ENCODE data around the gene WWOX. TPM values are rescaled to one million over a fixed set of nuclear protein-coding genes. Genes with fewer than 3 reads are reported as not detected.

The WWOX gene
- total RNA-seq, 1 donor from 2014 or later: 13.1 TPM

DNA sequence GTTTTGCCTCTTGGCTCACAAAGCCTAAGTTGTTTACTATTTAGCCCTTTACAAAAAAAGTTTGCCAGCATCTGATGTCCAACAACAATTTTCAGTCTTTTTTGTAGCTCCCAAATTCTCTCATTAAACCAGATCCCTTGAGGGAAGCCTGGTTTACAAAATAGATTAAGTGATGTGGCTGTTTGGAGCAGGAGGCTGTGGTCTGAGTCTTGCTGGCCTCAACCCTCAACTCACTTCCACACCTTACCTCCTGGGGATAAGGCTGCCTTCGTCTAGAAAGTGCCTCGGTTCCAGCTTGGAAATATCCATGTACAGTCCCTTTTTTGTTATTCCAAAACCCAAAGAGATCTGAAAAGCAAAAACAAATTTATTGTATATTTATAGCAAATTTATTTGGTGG, 138.4 kb downstream of the WWOX start:
- ATAC-seq (peak; percentile 67), DNase-seq (ENCODE audit: missing footprints) (no peak)
- intact Hi-C loops (cut with DNase I): loop anchor here (10.0 kb wide), 1 partner anchor 197 kb away; no protein-coding TSS in a partner anchor

DNA sequence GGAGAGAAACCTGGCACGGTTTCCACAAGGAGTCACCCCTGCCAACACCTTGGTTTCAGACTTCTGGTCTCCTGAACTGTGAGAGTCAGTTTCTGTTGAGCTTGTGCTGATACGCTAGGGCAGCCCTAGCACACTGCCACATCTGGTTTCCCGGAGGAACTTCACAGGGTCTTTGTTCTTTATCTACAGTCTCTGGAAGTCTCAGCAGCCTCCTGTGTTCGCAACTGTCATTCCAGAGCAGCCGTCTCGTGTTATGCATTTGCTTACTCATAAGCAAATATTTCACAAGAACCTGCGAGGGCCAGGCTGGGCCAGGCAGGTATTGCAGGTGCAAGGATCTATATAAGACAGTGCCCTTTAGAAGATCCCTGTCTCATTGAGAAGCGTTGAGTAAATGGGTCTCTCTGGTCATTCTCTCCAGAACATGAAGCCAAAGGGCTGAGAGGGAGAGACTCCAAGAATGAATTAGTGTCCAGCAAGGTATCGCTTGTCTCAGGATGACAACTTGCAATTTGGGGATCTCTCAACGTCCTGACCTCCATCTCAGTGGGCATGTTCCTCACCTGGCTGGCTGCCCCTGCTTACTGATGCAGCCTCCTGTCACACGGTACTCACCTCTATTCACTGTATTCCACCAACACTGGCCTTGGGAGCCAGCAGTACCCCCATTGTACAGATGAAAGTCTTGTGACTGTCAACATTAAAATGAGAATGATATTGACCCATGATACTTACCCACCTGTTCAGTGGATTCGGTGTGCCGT, 141.2 kb downstream of the WWOX start:
- intact Hi-C loops (cut with DNase I): no loop called here
- no peak for DNase-seq (ENCODE audit: missing footprints)

DNA sequence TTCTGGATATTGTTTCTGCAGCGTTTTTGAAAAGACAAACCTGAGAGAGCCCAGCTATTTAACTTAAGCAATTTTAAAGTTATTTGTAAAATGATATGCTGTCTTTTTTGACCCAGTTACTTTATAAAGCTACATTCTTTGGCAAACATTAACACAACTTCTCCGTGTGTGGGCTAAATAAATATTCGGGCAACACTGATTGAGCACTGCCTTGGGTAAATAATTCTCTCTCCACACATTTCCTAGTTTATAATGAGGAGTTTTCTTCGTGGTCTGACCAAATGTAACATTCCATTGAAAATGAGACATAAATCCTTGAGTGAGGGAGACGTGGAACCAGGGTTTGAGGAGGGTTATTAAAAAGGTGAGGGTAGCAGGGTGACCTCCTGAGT, 142.8 kb downstream of the WWOX start:
- DNase-seq (ENCODE audit: missing footprints) (no peak), ATAC-seq (no peak)
- intact Hi-C loops (cut with DNase I): no loop called here

More for the DNA sequence above, 141.2 kb downstream of the WWOX start:
- no peak for ATAC-seq

DNA sequence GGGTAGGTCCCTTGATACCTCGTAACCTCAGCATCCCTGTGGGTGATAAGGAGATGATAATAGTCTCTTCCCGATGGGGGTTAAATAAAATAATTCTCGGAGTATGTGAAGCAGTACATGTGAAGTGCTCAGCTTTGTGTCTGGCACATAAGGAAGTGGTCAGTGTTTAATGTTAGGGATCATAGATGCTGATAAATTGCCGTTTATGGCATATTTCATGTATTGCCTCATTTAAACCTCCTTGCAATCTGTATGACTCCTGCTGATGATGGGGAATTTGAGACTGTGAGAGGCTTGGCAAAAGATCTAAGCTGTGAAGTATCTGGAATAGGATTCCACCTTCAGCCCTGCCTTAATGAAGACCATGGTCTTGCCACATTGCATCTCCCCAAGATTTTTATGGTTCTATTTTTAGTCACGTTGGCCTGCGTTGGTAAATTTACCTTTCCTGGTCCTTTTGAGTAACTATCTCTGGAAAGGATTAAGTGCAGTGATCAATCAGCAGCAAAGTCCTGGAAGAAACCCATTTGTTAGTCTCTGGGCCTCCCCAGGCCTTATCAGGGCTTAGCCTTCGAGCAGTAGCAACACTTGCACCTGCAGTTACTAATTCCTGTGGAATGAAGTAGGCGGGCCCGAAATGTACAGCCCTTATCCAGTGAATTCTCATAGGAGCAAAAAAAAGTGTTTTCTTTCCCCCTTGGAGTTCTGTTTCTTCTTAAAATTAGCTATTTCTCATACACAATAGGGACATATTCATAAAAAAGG, 144.9 kb downstream of the WWOX start:
- no peak for ATAC-seq
- intact Hi-C loops (cut with DNase I): no loop called here

DNA sequence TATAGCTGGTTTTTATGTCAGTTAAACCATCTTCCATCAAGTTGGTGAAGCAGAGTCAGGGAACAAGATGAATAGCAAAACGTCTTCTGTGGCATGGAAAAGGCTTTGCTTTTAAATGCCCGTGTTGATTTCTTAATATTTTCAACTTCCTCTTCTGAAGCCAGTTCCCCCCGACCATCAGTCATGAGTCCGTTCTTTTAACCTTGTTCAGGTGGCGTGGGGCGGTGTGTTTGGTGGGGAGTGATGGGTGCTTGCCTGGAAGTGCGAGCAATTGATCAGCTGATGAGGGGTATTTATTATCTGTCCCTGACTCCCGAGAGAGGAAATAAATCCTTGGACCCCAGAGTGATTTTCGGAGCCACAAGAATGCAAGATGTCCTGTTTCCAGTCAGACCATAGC, 147.1 kb downstream of the WWOX start:
- no peak for DNase-seq (ENCODE audit: missing footprints)
- intact Hi-C loops (cut with DNase I): no loop called here
- ATAC-seq: no peak

More for the DNA sequence above, 144.9 kb downstream of the WWOX start:
- DNase-seq (ENCODE audit: missing footprints): no peak

DNA sequence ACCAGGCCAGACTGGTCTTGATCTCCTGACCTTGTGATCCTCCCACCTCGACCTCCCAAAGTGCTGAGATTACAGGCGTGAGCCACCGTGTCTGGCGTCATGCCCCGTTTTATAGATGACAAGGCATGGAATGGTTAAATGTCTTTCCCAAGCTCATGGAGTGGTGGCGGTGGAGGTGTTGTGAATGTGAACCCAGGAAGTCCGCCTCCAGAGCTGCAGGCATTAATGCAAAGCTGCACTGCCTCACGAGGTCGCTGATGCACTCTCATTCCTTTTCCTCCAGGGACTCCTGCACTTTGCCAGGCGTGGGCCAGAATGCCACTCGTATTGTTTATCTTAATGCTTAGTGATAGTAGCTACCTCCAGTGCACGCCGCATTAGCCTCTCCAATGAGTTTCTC, 149.6 kb downstream of the WWOX start:
- ATAC-seq (peak; percentile 48), DNase-seq (ENCODE audit: missing footprints) (no peak)
- intact Hi-C loops (cut with DNase I): no loop called here

DNA sequence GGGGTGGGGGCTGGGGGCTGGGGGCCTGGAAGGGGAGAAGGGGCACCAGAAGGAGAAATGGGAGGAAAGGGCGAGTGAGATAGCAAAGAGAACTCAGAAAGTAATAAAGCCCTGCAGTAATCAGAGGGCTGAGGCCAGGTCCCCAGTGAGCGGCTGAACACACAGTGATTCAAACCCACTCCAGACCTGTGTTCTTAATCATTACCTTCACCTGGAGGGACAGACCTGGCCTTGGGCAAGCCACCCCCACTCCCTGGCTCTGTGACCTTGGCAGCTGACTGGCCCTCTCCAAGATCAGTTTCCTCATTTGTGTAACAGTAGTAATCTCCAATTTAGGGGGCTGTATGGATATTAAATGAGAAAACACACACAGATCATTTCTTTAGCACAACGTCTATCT, 150.4 kb downstream of the WWOX start:
- ATAC-seq (no peak), DNase-seq (ENCODE audit: missing footprints) (no peak)
- intact Hi-C loops (cut with DNase I): no loop called here

DNA sequence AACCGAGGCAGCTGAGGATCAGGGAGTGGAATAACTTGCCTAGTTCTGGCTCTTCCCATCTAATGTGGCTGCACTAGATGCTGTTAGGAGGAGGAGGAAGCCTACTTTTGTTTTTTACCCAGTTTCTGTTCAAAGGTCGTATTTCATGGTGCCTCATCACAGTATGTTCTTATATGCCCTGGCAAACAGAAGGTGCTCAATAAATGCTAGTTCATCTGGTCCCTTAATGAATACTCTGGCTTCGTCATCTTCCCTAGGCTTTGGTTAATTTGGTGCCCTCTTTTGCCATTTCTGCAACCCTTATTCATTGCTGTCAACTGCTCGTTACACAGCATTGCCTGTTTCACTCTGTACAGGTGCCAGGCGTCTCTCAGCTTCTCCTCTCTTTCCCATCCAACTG, 151.7 kb downstream of the WWOX start:
- no peak for ATAC-seq
- DNase-seq (ENCODE audit: missing footprints): no peak
- intact Hi-C loops (cut with DNase I): no loop called here

DNA sequence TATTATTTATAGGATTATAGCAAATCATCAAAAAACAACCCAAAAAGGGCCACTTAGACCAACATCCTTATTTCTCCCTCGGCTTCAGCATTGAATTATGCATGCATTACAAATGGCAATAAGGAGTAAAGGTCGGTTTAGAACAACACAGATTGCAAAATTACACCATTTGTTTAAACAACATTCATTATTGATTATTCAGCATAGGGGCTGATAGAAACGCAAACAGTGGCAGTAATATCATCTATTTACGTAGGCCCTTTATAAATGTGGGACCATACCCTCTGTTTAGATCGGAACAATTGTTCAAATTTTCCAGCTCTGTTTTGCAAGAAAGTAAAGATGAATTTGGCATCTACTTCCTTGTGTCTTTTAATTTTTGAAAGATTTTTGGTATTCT, 153.3 kb downstream of the WWOX start:
- ATAC-seq (no peak), DNase-seq (ENCODE audit: missing footprints) (no peak)
- intact Hi-C loops (cut with DNase I): no loop called here

DNA sequence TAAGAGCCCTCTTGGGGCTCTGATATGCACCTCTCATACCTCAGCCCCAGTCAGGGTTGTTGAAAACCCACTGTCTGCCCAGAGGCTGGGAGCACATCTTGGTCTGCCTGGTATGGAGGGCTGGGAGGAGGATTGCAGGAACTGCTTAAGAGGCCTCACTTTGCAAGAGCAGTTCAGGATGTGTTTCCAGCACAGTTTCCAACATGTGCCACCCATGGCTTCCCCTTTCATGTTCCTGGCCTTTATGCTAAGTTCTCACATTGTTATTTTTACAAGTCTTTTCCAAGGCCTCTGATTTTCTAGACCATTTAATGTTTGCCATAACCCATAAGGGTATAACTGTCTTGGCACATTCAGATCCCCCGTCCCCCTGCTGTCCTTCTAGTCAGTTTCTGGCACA, 155.4 kb downstream of the WWOX start:
- intact Hi-C loops (cut with DNase I): no loop called here
- ATAC-seq (no peak), DNase-seq (ENCODE audit: missing footprints) (no peak)

DNA sequence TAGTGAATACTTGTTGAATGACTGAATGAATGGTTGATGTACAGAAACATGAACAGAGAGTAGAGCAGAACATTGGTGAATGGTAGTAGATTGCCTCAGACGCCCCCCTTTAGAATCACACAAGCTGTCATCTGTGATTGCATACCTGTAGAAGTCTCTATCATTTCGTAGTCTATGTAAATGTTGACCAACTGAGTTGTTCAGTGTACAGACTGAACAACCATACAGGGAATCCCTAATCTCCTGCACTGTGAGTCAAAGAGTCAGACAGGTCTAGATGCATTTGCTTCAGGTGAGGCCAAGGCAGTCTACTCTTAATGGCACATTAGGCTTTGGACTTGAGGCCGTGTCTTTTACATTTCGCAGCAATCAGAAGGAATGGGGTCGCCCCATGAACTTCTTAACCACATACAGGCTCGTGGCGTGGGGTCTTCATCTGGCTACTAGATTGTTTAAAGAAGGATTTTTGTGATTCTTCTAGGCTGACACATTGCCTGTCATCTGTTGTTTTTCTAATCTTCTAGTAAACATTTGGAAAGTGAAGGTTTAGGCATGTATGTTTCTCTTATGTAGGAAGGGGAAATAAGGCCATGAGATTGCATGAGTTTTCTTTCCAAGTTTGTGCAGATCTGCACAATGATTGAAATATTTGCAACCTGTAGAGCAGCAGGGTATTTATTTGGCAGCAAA, 157.4 kb downstream of the WWOX start:
- DNase-seq (ENCODE audit: missing footprints): no peak
- intact Hi-C loops (cut with DNase I): no loop called here
- no peak for ATAC-seq

DNA sequence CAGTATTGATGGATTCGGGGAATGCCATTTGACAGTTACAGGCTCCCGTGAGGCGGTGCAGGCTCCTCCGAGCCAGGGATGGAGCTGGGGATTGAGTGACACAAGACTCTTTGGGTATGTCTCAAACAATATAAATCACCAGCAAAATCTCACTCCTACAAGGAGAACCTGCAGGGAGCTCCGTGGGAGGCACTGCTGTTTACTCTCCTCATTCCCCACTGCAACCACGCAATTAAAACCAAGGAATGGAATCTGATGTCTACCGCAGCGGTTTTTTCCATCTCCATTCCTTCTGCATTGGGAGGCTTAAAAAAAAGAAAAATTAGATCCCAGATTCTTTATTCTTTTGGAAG, 157.9 kb downstream of the WWOX start:
- ATAC-seq (no peak), DNase-seq (ENCODE audit: missing footprints) (no peak)
- intact Hi-C loops (cut with DNase I): no loop called here

DNA sequence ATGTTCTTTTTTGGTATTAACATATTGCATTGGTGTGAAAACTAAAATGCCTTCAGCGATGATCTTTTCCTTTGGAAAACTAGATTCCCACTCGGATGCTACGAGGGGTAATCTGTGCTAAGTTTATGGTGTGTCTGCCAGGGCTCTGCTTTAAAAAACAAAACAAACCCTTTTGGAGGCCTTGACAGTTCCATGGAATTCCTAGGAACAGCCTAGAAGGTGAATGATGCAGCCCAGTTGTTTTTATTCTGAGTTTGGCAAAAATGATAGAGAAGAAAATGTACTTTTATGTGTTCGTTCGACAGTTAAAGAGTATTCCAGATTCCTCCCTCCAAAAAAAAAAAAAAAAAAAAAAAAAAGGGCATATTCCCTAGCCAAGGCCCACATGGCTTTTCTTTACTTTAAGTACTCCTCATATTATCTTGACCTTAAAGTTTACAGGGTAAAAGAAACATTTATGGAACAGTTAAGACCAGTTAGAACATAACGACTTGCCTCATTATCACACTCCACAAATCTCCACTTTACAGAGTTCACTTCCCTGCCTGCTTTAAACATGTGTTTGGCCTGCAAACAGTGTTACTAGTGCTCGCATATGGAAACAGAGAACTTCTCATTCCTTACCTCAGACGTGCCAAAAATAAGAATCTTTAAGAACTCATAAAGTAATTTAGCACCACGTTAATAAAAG, 159.1 kb downstream of the WWOX start:
- DNase-seq (ENCODE audit: missing footprints) (no peak), ATAC-seq (no peak)
- intact Hi-C loops (cut with DNase I): no loop called here

DNA sequence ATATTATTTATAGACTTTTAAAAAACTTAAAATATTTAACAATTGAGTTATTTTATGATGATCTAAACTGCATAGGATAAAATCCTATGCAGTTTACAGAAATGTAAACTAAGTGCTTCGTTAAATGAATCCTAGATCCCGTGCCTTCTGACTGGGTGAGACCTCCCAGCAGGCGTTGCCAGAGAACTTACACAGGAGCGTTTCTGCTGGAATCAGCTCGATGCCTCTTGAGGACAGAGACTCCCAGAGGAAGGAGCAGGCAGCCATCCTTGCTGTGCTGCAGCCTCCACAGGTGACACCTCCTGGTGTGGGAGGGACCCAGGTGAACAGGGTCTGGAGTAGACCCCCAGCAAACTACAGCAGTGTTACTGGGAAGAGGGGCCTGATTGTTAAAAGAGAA, 160.4 kb downstream of the WWOX start:
- DNase-seq (ENCODE audit: missing footprints) (no peak), ATAC-seq (no peak)
- intact Hi-C loops (cut with DNase I): no loop called here

DNA sequence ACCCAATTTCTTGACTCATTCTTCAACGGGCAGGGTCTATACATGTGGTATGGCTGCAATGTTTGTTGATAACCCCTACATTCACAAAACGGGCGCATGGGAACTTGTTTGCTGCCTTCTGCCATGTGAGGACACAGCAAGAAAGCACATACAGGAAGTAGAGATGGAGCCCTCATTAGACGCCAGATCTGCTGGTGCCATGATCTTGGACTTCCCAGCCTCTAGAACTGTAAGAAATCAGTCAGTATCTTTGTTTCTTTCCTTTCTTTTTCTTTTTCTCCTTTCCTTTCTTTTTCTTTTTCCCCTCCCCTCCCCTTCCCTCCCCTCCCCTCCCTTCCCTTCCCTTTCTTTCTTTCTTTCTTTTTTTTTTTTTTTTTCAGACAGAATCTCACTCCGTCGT, 165.2 kb downstream of the WWOX start:
- no peak for DNase-seq (ENCODE audit: missing footprints)
- intact Hi-C loops (cut with DNase I): no loop called here
- ATAC-seq: no peak

DNA sequence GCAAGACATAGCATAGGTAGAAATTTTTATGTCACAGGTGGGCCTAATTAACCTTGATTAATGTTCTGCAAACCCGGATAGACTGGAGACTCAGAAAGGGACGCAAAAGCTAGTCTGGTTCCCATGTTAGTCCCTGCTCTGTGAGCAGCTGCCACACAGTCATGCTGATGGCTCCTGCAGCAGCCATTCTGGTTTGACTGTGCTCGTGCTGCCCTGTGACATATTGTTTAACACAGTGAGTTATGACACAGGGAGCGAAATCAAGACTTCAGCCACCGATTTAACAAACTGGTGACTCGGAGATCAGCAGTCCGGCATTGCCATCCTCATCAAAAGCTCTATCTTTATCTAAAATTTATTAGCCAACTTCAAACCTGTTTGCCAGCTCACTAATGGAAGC, 169.8 kb downstream of the WWOX start:
- DNase-seq (ENCODE audit: missing footprints) (no peak), ATAC-seq (no peak)
- intact Hi-C loops (cut with DNase I): no loop called here

DNA sequence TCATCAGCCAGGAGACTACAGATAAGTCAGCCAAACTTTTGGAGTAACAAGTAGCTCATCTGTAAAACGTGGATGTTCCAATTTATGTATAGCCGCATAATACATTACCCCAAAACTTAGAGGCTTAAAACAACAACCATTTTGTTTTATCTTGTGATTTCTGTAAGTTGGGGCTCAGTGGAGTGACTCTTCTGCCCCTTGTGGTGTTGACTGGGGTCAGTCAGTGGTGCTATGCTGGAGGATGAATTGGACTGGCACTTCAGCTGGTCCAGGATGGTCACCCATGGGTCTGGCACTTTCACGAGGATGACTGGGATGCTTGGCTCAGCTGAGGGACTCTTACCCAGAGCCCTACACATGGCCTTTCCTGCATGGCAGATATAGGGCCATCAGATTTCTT, 172.5 kb downstream of the WWOX start:
- intact Hi-C loops (cut with DNase I): no loop called here
- ATAC-seq (no peak), DNase-seq (ENCODE audit: missing footprints) (no peak)

DNA sequence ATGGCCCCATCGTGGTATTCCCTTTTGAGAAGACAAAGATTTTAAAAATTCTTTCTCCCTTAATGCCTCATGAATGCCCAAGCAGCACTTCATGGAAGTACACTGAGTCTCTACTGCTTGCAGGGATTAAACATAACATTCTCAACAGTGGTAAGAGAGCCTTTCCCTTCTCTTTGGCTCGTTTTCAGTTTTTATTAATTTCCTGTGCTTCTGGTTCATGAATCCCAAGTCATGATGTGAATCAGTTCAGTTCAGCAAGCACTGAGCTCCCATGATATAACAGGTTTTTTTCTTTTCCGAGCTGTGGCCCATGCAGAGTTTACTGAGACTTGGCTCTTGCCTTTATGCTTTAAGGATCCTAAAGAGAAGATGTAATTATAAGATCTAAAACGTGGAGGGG, 175.3 kb downstream of the WWOX start:
- intact Hi-C loops (cut with DNase I): no loop called here
- ATAC-seq (no peak), DNase-seq (ENCODE audit: missing footprints) (no peak)

DNA sequence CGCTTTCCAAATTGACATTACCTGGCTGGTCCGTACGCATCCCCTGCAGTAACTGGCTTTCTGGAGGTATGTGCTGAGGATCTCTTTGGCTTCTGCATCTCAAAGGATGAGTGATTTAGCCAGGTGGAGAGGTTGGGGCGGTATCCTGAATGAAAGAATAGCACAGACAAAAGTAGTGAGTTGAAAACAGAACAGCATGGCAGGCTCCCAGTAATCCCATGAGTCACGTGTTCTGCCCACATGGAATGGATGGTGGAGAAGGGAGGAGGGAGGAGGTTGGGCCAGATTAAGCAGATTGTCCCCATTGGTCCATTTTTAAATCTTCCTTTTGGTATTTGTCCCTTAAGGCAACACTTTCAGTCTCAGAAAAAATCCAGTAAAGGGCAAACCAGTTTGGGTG, 176.0 kb downstream of the WWOX start:
- intact Hi-C loops (cut with DNase I): no loop called here
- DNase-seq (ENCODE audit: missing footprints): no peak
- no peak for ATAC-seq

Measured in Right ventricle myocardium inferior (tissue), 1 donor.